ENCODE data around the gene CTCF.

Gene CTCF

DNA sequence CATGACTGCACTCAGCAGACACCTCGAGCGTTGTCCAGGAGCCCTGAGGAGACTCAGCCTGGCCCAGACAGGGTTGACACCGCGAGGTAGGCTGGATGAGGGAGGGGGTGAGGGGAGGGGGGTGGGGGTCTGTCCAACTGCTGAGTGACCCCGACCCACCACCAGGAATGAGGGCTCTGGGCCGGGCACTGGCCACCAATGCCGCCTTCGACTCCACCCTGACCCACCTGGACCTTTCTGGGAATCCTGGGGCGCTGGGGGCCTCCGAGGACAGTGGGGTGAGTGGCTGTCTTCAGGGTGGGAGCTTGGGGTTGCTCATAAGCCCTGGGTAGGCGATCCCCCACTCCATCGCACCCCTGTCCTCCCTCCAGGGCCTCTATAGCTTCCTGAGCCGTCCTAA, 85.4 kb downstream of the CTCF start:
- Histone ChIP-seq H3K4me1 (ENCODE audit: control insufficient read depth in 1 of 2, insufficient read depth in 1 of 2, low read depth in 1 of 2, low read length in 1 of 2) (peaks cover 10 to 14% of the 10 kb centered on the region in 2 experiments), H3K36me3 (no peaks in the 10 kb centered on the region), H3K27ac (no peak overlapping the region), H3K27me3 (peaks cover 24% of the 10 kb centered on the region), H3K9me3 (no peaks in the 10 kb centered on the region), H3K4me3 (ENCODE audit: low read depth in 1 of 2, low read length in 1 of 2) (no peak overlapping the region)
- TF ChIP-seq, protein P1, sequence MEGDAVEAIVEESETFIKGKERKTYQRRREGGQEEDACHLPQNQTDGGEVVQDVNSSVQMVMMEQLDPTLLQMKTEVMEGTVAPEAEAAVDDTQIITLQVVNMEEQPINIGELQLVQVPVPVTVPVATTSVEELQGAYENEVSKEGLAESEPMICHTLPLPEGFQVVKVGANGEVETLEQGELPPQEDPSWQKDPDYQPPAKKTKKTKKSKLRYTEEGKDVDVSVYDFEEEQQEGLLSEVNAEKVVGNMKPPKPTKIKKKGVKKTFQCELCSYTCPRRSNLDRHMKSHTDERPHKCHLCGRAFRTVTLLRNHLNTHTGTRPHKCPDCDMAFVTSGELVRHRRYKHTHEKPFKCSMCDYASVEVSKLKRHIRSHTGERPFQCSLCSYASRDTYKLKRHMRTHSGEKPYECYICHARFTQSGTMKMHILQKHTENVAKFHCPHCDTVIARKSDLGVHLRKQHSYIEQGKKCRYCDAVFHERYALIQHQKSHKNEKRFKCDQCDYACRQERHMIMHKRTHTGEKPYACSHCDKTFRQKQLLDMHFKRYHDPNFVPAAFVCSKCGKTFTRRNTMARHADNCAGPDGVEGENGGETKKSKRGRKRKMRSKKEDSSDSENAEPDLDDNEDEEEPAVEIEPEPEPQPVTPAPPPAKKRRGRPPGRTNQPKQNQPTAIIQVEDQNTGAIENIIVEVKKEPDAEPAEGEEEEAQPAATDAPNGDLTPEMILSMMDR (IDR thresholded peaks at IDR 0.05), result no peak

GRCh38 chr16:67648088-67648763, 85.9 kb downstream of the CTCF start:
- Histone ChIP-seq H3K36me3 (no peaks in the 10 kb centered on the region), H3K4me3 (ENCODE audit: low read depth in 1 of 2, low read length in 1 of 2) (no peak overlapping the region), H3K4me1 (ENCODE audit: control insufficient read depth in 1 of 2, insufficient read depth in 1 of 2, low read depth in 1 of 2, low read length in 1 of 2) (peaks cover 10 to 14% of the 10 kb centered on the region in 2 experiments), H3K9me3 (no peaks in the 10 kb centered on the region), H3K27me3 (peaks cover 24% of the 10 kb centered on the region), H3K27ac (no peak overlapping the region)
- TF ChIP-seq, protein P1 (IDR thresholded peaks at IDR 0.05), result no peak

DNA sequence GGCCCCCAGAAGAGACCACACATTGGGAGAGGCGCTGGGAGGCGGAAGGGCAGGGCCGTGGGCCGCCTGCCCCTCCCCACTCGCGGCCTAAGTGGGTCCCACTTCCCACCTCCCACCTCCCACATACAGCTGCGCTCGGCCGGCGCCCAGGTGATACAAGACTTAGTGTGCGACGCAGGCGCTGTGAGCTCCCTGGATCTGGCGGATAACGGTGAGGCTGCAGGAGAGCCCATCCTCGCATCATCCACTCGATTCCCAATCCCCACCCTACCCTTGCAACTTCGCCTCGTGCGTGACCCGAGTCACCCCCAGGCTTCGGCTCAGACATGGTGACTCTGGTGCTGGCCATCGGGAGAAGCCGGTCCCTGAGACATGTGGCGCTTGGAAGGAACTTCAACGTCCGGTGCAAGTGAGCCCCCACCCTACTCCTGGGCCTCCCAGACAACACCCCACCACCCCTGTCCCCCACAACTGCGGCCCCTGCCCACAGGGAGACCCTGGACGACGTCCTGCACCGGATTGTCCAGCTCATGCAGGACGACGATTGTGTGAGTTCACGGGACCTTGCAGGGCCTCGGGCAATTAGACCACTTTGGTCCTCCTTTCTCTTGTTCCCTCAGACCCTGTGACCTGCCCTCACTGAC, 86.6 kb downstream of the CTCF start:
- peaks cover 22% of the 10 kb centered on the region for H3K27me3 ChIP-seq
- TF ChIP-seq, protein P1 (IDR thresholded peaks at IDR 0.05), result no peak
- no peak overlapping the region for H3K27ac ChIP-seq
- no peaks in the 10 kb centered on the region for H3K36me3 ChIP-seq
- H3K4me3 ChIP-seq (ENCODE audit: low read depth in 1 of 2, low read length in 1 of 2), result no peak overlapping the region
- no peaks in the 10 kb centered on the region for H3K9me3 ChIP-seq
- peaks cover 10 to 14% of the 10 kb centered on the region in 2 experiments for H3K4me1 ChIP-seq (ENCODE audit: control insufficient read depth in 1 of 2, insufficient read depth in 1 of 2, low read depth in 1 of 2, low read length in 1 of 2)

- Histone ChIP-seq H3K36me3 (no peaks in the 10 kb centered on the region), H3K4me1 (ENCODE audit: control insufficient read depth in 1 of 2, insufficient read depth in 1 of 2, low read depth in 1 of 2, low read length in 1 of 2) (peaks cover 8 to 12% of the 10 kb centered on the region in 2 experiments), H3K9me3 (no peaks in the 10 kb centered on the region), H3K4me3 (ENCODE audit: low read depth in 1 of 2, low read length in 1 of 2) (no peak overlapping the region), H3K27ac (no peak overlapping the region), H3K27me3 (peaks cover 15% of the 10 kb centered on the region)
- TF ChIP-seq, protein P1 (IDR thresholded peaks at IDR 0.05), result no peak
These were observed 87.2 kb downstream of the CTCF start for GRCh38 chr16:67649494-67649931.

DNA sequence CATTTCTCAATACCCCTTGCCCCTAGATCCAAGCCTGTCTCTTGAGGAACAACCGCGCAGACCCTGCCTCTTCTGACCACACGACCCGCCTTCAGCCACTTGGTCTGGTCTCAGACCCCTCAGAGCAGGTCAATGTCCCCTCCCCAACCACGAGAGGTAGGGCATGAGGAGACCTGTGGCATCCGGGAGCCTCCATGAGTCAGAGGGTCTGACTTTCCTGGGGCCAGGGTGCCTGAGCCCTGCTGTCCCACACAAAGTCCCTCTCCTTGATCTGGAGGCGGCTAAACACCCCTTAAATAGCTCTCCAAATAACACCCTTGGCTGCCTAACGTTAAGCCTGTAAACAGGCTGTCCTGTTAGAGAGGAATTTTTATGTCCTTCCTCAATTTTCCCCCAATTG, 87.7 kb downstream of the CTCF start:
- Histone ChIP-seq H3K36me3 (no peaks in the 10 kb centered on the region), H3K4me1 (ENCODE audit: control insufficient read depth in 1 of 2, insufficient read depth in 1 of 2, low read depth in 1 of 2, low read length in 1 of 2) (peaks cover 7% of the 10 kb centered on the region in 2 experiments), H3K27me3 (peaks cover 10% of the 10 kb centered on the region), H3K9me3 (no peaks in the 10 kb centered on the region), H3K27ac (no peak overlapping the region), H3K4me3 (ENCODE audit: low read depth in 1 of 2, low read length in 1 of 2) (no peak overlapping the region)
- TF ChIP-seq, protein P1 (IDR thresholded peaks at IDR 0.05), result no peak

Measured in neutrophil (primary cell).